ENCODE measurements around the gene PODN. TPM values are rescaled to one million over a fixed set of nuclear protein-coding genes. Genes with fewer than 3 reads are reported as not detected.

The PODN gene
- total RNA-seq, 1 donor, result 0.63 TPM

GRCh38 chr1:53133261-53134041 lies 71.4 kb downstream of the PODN start:
- Histone ChIP-seq H3K4me1 (ENCODE audit: insufficient read depth, low read length) (peaks cover 4% of the 10 kb centered on the region), H3K4me3 (ENCODE audit: low read length) (no peak overlapping the region), H3K27me3 (ENCODE audit: insufficient read depth, low read length) (no peaks in the 10 kb centered on the region), H3K9me3 (ENCODE audit: low read depth, low read length) (peaks cover 6% of the 10 kb centered on the region)

- Histone ChIP-seq H3K4me3 (ENCODE audit: low read length) (no peak overlapping the region), H3K27me3 (ENCODE audit: insufficient read depth, low read length) (no peaks in the 10 kb centered on the region), H3K4me1 (ENCODE audit: insufficient read depth, low read length) (peaks cover 4% of the 10 kb centered on the region)
Measured at GRCh38 chr1:53134042-53134485, 72.1 kb downstream of the PODN start.

More at GRCh38 chr1:53134042-53134485, 72.1 kb downstream of the PODN start:
- H3K9me3 ChIP-seq (ENCODE audit: low read depth, low read length), result peaks cover 6% of the 10 kb centered on the region

Other genes starting within 250 kb of the PODN start
- gene ZYG11A, start 219.5 kb upstream of the PODN start, total RNA-seq, result 0.31 TPM
- 25.5 TPM for gene ECHDC2, start 140.5 kb upstream of the PODN start, total RNA-seq
- 76.3 TPM for gene SCP2, start 134.9 kb upstream of the PODN start, total RNA-seq
- 0.94 TPM for gene SLC1A7, start 80.4 kb downstream of the PODN start, total RNA-seq
- 13.7 TPM for gene CPT2, start 134.6 kb downstream of the PODN start, total RNA-seq
- 24.8 TPM for gene CZIB, start 158.4 kb downstream of the PODN start, total RNA-seq
- gene MAGOH, start 176.3 kb downstream of the PODN start, total RNA-seq, result 63.0 TPM

Measured in mononuclear cell (primary cell).